ENCODE data around the gene IL13RA2. TPM values are rescaled to one million over a fixed set of nuclear protein-coding genes. Genes with fewer than 3 reads are reported as not detected.

The IL13RA2 gene, protein sequence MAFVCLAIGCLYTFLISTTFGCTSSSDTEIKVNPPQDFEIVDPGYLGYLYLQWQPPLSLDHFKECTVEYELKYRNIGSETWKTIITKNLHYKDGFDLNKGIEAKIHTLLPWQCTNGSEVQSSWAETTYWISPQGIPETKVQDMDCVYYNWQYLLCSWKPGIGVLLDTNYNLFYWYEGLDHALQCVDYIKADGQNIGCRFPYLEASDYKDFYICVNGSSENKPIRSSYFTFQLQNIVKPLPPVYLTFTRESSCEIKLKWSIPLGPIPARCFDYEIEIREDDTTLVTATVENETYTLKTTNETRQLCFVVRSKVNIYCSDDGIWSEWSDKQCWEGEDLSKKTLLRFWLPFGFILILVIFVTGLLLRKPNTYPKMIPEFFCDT
- total RNA-seq: 1 to 10 TPM; 3.4 to 5.2 TPM

DNA sequence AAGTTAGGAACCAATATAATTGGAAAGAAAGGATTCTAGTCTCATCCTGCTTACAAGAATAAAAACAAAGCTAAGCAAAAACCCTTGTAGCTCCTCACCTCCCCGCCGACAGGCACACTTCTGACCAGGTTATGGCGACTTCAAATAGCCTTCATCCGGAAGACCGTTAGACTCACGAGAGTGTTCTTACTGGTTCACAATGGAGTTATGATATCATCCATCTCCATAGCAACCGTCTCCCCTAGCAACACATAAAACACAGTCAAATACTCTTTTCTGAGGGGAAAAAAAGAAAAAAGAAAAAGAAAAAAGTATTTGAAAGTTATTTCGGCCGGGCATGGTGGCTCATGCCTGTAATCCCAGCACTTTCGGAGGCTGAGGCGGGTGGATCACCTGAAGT is at the start of gene IL13RA2:
Gene IL13RA2, minus strand, starts transcription at position 162 of the 400 bp plus-strand sequence. CDS start 347 bp downstream, outside the sequence.
- TF ChIP-seq, protein P1, sequence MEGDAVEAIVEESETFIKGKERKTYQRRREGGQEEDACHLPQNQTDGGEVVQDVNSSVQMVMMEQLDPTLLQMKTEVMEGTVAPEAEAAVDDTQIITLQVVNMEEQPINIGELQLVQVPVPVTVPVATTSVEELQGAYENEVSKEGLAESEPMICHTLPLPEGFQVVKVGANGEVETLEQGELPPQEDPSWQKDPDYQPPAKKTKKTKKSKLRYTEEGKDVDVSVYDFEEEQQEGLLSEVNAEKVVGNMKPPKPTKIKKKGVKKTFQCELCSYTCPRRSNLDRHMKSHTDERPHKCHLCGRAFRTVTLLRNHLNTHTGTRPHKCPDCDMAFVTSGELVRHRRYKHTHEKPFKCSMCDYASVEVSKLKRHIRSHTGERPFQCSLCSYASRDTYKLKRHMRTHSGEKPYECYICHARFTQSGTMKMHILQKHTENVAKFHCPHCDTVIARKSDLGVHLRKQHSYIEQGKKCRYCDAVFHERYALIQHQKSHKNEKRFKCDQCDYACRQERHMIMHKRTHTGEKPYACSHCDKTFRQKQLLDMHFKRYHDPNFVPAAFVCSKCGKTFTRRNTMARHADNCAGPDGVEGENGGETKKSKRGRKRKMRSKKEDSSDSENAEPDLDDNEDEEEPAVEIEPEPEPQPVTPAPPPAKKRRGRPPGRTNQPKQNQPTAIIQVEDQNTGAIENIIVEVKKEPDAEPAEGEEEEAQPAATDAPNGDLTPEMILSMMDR (IDR thresholded peaks at IDR 0.05): no peak
- TF ChIP-seq POLR2A (IDR thresholded peaks at IDR 0.05): no peak
- TF ChIP-seq POLR2AphosphoS5 (IDR thresholded peaks at IDR 0.05): no peak
- Histone ChIP-seq H3K9me3 (no peaks in the 10 kb centered on the region), H3K36me3 (no peaks in the 10 kb centered on the region), H3K27ac (no peak within 1 kb of the TSS), H3K4me1 (replicated peaks) (no peaks in the 10 kb centered on the region), H3K27me3 (replicated peaks; ENCODE audit: insufficient read depth) (no peaks in the 10 kb centered on the region), H3K4me3 (no peak within 1 kb of the TSS)
- no peak for DNase-seq (ENCODE audit: low spot score)
- 66% methylated on average over 11 of the region's 11 CpGs for WGBS
- intact Hi-C loops (cut with DNase I): no loop called here

DNA sequence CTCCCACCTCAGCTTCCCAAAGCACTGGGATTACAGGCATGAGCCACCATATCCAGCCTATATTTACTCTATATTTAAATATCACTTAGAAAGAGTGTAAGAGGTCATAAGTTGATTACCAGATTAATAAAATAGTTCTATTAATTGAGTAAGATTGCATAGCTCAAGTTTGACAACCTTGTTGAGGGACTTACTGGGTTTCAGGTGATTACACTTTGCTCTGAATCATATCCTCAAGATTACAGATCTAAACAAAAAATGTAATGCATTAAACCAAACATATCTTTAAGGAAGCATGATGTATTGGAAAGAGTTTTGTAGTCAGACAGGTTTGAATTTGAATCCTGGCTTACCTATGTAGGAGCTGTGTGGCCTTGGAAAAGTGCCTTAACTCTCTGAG is 47.9 kb upstream of the IL13RA2 start:
- intact Hi-C loops (cut with DNase I): no loop called here
- H3K9me3 ChIP-seq: no peaks in the 10 kb centered on the region
- H3K4me1 ChIP-seq (replicated peaks): no peaks in the 10 kb centered on the region
- no peaks in the 10 kb centered on the region for H3K27me3 ChIP-seq (replicated peaks; ENCODE audit: insufficient read depth)
- TF ChIP-seq POLR2A (IDR thresholded peaks at IDR 0.05): no peak
- TF ChIP-seq, protein P1 (IDR thresholded peaks at IDR 0.05): no peak
- TF ChIP-seq POLR2AphosphoS5 (IDR thresholded peaks at IDR 0.05): no peak
- H3K4me3 ChIP-seq: no peak overlapping the region
- no peaks in the 10 kb centered on the region for H3K36me3 ChIP-seq
- no peak overlapping the region for H3K27ac ChIP-seq
- no peak for DNase-seq (ENCODE audit: low spot score)

DNA sequence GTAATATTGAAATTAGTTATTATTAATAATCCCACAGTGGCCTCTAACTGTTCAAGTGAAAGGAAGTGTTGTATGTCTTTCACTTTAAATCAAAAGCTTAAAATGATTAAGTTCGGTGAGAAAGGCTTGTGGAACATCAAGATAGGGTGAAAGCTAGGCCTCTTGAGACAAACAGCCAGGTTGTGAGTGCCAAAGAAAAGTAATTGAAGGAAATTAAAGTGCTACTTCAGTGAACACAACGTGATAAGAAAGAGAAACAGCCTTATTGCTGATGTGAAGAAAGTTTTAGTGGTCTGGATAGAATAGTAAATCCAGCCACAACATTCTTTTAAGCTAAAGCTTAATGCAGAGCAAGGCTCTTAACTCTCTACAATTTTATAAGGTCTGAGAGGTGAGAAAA is 42.6 kb upstream of the IL13RA2 start:
- H3K4me1 ChIP-seq (replicated peaks): no peaks in the 10 kb centered on the region
- intact Hi-C loops (cut with DNase I): no loop called here
- WGBS: 7% methylated on average over 2 of the region's 2 CpGs
- H3K27ac ChIP-seq: no peak overlapping the region
- TF ChIP-seq POLR2A (IDR thresholded peaks at IDR 0.05): no peak
- TF ChIP-seq, protein P1 (IDR thresholded peaks at IDR 0.05): no peak
- TF ChIP-seq POLR2AphosphoS5 (IDR thresholded peaks at IDR 0.05): no peak
- H3K36me3 ChIP-seq: no peaks in the 10 kb centered on the region
- no peaks in the 10 kb centered on the region for H3K9me3 ChIP-seq
- no peak overlapping the region for H3K4me3 ChIP-seq
- DNase-seq (ENCODE audit: low spot score): no peak
- H3K27me3 ChIP-seq (replicated peaks; ENCODE audit: insufficient read depth): no peaks in the 10 kb centered on the region

DNA sequence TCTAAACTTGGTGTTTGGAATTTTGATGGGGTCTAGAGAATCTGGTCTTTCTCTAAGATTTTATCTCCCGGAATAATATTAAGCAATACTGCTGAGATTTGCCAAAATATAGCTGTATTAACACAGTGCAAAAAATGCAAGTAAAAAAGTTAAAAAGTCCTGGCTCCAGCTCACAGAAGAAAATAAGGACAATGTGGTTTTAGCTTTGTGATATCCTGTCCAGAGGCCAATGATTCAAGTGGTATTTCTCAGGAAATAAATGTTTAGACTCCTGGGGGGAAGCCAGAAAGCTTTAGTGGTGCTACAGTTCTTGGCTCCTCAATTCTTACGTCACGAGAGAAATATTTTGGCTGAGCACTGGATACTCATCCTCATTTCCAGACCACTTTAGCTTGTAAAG is 40.9 kb upstream of the IL13RA2 start:
- Histone ChIP-seq H3K27me3 (replicated peaks; ENCODE audit: insufficient read depth) (no peaks in the 10 kb centered on the region), H3K9me3 (no peaks in the 10 kb centered on the region), H3K27ac (no peak overlapping the region), H3K4me1 (replicated peaks) (no peaks in the 10 kb centered on the region), H3K36me3 (no peaks in the 10 kb centered on the region), H3K4me3 (no peak overlapping the region)
- DNase-seq (ENCODE audit: low spot score): peak; percentile 8
- 8% methylated on average over 3 of the region's 3 CpGs for WGBS
- intact Hi-C loops (cut with DNase I): no loop called here
- TF ChIP-seq POLR2A (IDR thresholded peaks at IDR 0.05) (no peak), POLR2AphosphoS5 (IDR thresholded peaks at IDR 0.05) (peak; percentile 15)

DNA sequence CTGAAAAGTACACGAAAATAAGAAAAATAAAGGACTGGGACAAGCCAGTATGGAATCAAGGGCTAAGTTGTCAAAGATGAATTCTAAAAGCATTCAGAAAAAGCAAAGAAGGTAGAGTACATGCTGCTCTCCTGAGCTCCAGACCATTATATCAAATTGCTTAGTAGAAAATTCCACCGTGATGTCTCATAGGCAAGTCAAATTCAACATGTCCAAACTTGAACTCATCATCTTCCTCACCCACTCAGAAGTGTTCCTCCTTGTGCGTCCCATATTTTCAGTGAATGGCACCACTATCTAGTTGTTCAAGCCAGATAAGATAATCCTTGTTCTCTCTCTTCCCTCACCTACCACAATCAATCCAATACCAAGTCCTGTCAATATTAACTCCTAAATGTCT is 37.5 kb upstream of the IL13RA2 start:
- H3K36me3 ChIP-seq: no peaks in the 10 kb centered on the region
- TF ChIP-seq POLR2AphosphoS5 (IDR thresholded peaks at IDR 0.05): no peak
- TF ChIP-seq, protein P1 (IDR thresholded peaks at IDR 0.05): no peak
- no peak for TF ChIP-seq POLR2A (IDR thresholded peaks at IDR 0.05)
- DNase-seq (ENCODE audit: low spot score): no peak
- intact Hi-C loops (cut with DNase I): no loop called here
- H3K4me3 ChIP-seq: no peak overlapping the region
- no peaks in the 10 kb centered on the region for H3K4me1 ChIP-seq (replicated peaks)
- no peaks in the 10 kb centered on the region for H3K9me3 ChIP-seq
- WGBS: 63% methylated on average over 3 of the region's 3 CpGs
- H3K27me3 ChIP-seq (replicated peaks; ENCODE audit: insufficient read depth): no peaks in the 10 kb centered on the region
- no peak overlapping the region for H3K27ac ChIP-seq

Data from prostate gland (tissue), 2 donors.